ENCODE data around the gene KCNQ5.

KCNQ5 gene

DNA sequence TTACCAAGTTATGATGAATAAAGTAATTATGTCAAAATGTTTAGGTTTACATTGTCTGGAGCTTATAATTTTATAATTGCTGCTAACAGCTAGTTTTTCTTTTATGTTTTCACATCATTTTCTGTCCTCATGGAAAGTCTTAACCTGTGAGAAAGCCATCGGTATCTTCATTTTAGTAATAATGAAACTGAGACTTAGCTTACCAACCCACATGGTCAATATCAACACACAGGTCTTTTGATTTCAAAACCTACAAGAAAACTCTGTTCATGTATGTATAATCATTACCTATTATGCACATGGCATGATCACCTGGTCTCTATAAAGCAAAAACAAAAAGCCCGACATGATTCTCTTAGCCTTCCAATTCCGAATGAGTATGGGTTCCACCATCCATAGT, 61.9 kb downstream of the KCNQ5 start:
- no peak for DNase-seq

DNA sequence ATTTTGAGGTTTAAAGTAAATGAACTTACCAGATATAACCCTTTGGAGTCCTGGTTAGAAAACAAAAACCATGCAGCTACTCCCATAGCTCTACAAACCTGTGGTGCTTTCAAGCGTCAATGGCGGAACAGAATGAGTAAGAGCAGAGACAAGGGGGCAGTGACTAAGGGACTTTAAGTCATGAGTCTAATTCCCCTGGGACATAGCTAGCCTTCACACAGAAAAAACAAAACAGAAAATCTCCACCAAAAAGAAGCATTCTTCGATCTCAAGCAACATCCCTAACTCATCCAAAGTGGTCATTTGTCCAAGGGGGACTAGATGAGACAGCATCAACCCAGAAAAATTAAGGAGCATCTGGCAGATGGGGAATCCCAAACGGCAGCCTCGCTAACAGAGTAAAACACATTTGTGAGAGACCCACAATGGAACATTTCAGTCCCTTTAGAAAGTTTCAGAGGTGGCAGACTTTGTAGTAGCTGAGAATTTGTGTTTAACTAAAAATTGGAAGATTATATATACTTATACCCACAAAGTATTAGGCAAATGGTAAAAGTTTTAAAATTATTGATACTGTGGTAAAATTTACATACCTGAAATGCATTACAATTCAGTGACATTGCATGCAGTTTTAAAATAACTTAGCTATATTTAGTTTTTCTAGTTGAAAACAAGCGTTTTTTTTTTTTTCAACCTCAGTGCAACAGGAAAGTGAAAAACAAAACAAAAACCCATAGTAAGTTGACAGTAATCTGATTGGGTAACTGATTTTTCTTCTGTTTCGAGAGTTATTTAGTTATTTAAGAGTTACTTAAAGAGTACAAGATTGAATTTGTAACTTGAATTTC, 67.5 kb downstream of the KCNQ5 start:
- DNase-seq: no peak

DNA sequence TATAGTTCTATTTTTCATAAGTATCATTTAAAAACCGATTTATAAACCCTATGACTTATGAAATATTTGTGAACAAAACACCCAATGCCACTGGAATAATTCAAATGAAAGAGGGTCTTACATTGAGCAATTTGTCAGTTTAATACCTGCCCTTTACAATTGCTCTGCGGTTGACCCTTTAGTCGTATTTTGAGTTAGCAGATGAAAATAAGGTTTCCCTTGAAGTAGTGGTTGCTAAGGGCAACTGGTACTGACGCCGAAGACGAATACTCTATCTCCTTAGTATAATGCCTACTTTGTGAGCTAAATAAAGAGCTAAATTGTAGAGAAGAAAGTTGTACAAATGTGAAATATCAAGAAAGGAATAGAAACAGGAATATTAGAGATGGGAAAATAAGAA, 69.4 kb downstream of the KCNQ5 start:
- DNase-seq: no peak

DNA sequence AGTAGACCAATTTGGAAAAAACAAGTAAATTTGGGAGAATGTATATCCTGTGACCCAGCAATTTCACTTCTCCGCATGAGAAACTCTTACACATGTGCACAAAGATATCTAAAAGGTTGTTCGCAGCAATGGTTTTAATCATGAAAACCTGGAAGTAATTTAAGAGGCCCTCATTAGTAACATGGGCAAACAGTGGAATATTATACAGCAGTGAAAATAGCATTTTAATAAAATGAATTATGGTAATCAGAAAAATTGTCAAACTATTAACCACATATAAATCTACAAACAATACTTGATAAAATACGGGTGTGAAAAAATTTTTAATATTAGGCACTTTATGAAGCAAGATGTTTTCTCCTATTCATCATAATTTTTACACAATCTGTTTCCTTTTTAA, 74.2 kb downstream of the KCNQ5 start:
- no peak for DNase-seq

DNA sequence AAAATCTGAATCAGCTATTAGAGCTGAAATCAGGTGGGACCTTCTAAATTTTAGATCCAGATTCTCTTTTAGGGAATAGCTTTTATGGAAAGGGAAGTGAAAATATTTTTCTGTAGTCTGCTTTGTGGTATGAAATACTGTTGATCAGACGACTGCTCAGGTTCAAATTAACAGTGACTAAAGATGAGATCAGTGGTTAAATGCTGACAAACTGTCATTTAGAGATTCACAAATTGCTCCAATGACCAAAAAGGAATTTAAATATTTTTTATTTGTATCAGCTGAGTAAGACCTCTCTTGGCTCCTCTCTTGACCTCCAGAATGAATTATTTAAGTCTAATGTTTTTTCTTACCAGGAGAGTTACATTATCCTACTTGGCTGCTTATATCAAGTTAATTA, 77.3 kb downstream of the KCNQ5 start:
- DNase-seq: no peak

DNA sequence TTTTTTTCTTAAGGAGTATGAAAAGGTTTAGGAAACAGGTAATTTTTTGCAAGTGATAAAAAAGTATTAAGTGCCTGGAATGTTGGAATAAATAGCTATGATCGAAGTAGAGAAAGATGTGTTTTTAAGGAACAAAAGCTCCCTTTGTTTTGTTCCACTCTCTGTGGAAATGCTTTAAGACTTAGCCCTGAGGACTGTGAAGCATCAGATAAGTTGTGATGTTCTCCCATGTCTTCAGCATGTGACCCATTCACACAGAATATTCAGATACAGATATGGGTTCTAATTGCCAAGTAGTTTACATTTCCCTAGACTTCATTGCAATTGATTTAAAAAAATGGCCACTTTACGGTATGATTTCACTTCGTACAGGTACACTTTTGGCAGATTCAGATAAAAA, 80.6 kb downstream of the KCNQ5 start:
- DNase-seq: no peak

DNA sequence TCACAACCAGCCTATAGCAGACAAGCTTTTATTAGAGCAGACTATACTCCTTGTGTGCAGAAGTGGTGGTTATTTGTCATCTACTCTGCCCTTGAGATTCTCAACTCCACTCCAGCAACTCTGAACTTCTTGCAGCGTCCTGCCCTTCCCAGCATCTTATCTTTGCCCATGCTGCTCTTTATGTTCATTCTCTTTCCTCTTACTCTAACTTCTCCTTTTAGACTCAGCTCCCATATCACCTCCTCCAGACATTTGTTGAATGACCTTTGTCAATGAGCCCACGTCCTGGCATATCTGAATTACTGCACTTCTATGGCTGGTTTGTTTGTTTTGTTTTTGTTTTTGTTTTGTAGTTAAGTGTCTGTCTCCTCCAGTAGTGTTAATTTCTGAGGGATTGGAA, 81.2 kb downstream of the KCNQ5 start:
- DNase-seq: no peak

DNA sequence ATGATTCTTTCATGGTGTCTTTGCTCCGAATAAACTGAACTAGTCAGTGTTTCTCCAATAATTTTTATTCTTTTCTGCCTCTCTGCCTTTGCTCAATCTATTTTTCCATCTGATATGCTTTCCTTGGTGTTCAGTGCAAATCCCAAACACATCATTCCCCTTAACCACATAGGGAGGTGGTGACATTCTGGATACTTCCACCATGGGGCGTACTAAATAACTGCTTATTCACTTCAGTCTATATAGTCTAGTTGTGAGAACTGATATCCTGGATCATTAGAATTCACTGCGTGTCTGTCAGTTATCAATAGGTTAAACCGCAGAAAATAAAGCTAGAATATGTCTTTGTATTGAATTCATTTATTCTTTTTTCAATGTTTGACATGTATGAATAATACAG, 83.1 kb downstream of the KCNQ5 start:
- no peak for DNase-seq

DNA sequence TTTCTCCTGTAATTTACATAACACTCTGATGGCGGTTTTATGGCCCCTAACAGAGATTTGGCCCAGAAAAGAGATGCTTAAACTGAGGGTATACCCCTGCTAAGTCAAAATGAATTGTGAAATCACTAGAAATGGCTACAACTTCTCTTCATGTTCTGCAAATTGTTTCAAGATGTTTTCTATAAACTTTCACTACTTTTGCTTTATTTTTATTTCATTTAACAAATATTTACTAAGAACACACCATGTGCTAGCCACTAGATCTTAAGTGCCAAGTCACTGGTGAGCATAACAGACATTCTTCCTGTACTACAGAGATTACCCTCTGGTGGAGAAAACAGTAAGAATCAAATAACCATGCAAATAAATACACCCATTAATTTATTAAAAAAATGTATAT, 87.6 kb downstream of the KCNQ5 start:
- DNase-seq: no peak

DNA sequence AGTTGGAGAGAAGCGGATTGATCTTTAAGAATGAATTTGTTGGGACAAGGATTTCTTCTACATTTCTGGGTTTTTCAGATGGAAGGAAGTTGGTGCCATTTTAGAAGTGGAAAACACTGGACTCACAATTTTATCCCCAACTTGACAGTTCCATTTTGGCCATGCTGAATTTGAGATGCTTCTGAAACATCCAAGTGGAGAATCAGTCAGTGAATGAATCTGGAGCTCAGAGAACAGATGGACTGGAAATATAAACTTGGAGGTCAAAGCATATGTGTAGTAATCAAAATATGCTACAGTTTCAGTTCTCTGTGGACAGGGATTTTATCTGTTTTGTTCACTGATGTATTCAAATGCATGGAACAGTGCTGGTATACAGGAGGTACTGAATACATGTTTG, 89.9 kb downstream of the KCNQ5 start:
- no peak for DNase-seq

DNA sequence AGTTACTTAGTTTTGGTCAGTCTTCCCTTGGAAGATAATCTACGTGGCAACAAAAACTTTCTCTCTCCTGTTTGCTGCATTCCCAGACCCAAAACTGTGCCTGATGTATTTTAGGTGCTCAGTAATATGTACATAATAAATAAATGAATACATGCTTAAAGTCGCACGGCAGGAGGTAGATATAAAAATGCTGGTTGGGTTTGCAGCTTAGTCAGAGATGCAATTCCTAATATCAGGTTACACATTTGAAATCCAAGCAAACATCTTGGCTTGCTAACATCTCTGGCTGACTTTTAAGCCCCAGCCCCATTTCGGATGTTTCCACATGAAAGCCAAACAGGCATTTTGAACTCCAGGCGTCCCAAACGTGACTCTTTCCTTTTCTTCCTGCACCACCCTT, 91.0 kb downstream of the KCNQ5 start:
- no peak for DNase-seq

DNA sequence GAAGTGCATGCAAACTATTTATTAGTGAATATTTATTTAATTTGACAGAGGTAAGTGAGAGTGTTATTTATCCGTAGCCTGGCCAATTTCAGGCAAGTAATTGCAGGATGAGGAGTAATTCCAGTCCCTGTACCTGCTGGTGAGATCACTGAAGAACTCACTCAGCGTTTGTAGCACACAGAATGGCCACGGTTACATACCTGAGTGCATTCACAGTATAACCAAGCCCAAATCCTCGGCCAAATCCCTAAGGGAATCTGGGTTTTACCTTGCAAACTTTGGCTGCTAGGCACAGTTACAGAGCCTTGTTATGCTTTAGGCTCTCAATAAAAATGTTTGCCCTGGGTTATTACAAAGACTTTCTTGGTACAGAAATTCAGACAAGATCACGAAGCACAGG, 93.3 kb downstream of the KCNQ5 start:
- no peak for DNase-seq

DNA sequence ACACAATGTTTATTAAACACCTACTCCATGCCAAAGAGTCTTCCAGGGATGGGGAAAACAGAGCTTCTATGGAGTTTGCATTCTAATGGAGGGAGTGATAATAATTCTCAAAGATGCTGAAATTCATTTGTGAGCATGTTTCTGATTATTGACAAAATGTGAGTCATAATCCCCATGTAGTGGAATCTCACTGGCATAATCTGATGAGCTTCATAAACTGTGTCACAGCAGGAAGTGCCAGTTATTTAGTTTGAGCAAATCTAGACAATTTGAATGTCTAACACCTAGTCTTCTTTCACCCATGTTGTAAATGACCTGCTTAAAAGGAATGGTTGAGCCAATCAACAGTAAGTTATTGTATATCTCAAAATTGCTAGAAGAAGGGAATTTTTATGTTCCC, 95.1 kb downstream of the KCNQ5 start:
- no peak for DNase-seq

DNA sequence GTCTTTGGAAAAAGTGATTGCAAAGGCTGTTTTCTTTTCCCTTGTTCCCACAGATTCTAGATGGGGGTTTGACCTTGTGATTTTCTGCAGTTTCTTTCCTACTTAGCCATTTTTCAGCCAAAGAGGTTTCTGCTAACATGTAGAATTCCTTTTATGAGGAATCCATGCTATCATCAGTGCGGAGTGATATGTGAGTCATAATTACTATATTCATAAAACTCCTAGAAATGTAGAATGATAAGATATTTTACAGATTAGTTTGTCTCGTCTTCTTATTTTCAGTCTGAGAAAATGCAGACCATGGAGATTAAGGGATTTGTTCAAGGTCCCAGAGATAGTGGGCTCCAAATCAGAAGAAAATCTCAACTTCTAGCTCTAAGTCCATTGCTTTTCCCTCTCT, 98.6 kb downstream of the KCNQ5 start:
- no peak for DNase-seq

DNA sequence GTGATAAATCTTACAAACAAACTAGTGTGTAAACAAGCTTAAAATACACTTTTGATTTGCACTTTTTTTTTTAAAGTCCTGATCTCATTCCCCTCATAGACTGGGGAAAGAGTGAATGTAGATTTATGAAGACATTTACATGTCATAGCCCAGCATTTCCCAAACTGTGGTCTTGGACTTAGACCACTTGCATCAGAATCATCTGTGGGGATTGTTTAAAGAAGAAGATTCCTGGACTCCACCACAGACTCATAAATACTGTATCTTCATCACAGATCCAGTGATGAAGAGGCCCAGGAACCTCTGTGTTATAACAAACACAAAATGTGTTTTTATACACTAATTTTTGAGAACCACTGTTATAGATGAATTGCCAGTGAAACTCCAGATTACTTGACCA, 99.5 kb downstream of the KCNQ5 start:
- DNase-seq: no peak

DNA sequence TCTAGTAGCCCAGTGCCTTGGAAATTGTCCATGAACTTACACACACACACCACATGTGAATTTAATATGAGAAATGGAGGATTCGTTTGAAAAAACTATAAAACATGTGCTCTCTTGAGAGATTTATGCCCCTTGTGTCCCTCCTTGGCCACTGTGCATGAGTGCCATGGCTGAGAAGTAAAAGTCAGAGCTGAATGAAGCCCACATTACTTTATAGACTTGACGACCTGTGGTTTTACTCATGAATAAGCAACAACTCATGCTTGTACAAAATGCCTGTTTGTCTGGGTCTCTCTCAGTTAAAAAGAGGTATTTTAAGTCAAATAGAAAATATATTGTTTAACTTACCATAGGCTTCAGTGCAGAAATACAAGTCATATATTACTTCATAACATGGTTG, 102.7 kb downstream of the KCNQ5 start:
- no peak for DNase-seq

DNA sequence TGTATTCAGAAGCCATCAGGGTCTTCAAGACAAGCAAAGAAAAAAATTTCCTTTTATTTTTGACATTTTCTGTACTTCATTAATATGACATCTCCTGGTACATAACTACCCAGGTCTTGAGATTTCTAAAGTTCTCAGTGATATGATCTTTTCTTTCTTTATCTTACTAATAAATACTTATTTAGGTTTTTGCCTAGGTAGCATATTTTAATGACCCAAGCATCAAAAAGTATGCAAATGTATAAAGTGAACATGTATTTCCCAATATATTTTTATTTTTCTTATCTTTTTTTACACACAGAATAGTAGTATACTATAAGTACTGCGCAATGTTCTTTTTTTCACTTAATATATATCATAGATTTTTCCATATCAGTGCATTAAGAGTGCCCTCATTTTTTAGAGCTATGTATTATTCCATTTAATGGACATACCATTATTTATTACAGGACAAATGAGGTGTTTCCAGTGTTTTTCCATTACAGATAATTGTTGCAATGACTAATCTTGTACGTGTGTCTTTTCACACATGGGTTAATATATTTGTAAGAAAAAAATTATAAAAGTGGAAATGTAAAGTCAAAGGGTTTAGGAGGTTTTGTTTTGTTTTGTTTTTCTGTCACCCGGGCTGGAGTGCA, 107.0 kb downstream of the KCNQ5 start:
- DNase-seq: no peak

DNA sequence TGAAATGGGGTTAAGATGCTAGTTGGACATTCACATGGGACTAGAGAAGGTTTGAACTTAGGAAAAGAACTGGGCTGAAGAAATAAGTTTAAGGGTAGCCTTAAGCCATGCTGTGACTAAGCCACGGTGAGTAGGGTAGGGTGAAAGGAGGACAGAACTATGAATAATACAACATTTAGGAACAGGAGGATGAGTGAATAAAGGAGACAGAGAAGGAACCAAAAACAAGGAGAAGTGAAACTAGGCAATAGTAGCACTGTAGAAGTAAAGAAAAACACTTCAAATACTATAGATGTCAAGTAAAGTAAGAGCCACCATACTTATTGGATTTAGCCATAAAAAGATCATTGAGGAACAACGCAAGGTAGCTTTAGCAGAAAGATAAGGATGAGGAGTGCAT, 111.2 kb downstream of the KCNQ5 start:
- DNase-seq: no peak

DNA sequence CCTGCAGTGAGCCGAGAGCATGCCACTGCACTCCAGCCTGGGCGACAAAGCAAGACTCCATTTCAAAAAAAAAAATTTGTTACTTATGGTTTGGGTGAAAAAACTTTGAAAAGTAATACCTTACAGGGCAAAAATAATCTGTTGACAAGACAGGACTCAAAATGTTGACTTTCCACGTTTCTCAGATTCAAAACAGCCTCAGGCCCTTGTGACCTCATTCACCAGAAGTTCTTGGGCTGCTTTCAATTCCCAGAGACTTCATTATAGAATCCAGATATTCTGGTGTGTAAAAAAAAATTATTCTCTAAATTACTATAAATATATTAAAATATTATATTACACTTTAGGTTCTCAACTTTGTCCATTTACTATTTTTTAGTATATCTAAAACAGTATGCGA, 116.2 kb downstream of the KCNQ5 start:
- DNase-seq: no peak

DNA sequence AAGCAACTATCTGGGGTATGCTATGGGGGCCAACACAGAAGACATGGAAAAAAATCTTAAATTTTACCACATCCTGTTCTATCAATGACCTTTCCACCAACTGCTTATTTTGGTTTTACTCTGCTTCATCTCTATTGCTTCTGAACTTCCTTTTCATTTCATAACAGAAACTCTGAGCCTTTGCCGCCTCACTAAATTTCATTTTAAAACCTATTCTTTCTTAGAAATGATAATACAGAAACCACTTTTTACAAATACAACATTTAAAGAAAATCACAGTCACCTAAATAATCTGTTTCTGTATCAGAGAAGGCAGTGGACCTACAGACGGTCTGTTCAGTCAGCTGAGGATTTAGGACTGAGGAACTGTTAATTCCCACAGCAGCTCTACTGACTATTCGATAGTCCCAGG, 117.5 kb downstream of the KCNQ5 start:
- DNase-seq: no peak

DNA sequence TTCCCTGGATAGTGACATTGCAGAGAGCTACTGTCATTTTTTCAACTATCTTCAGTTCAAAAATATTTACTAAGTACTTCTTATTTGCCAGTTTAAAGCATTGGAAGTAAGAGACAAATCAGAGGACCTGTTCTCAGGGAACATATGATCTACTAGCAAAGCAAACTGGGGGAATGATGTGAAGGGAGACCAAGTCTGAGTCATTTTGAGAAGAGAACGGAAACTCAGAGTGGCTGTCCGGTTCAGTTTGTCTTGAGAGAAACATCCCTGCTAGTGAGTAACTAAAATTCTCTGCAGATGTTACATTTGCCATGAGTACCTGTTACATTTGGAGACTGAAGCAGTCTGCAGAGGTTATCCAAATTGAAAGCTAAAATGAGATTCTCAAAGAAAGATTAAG, 118.3 kb downstream of the KCNQ5 start:
- no peak for DNase-seq

DNA sequence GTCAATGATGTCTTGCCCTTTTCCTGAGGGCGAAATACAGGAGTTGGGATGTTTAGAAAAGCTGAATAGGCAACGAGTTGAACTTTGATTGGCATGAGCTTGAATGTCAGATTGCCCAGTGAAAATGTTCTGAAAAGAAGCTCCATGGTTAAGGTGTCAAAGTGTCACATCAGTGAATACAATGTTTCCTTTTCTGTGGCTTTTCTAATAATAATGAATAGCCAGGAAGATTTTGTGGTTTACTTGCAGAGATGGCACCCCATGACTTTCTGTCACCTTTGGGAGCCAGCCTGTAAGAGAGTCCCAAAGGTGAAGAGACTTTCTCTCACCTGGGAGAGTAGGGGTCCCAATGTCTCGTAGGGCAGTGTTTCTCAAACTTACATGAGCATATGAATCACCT, 119.2 kb downstream of the KCNQ5 start:
- DNase-seq: no peak

DNA sequence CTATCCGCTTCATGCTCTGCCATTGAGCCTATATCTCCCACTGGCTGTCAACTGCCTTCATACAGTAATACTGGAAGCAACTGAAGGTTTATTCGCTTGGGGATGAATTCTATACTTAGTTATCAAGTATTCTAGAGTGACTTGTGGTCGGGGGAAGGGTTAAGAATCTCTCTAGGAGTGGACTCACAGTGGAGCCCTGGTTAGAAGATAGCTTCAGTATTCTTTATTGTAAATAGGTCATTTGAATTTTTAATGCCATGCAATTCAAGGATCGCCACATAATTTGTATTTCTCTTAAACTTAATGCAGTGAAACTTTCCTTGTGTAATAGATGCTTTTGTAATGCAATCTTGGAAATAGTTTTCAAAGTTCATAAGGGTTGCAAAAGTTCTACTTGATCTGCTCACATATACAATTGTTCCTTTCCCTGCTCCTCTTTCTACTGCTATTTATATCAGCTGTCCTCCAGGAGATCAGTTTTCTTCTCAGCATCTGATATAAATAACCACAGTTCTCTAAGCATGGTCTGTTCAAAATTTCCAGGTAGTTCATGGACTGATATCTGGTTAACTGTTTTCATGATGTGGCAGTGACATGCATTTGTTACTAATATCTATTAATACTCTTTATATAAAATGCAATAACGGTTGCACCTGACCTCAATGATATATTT, 120.3 kb downstream of the KCNQ5 start:
- no peak for DNase-seq

DNA sequence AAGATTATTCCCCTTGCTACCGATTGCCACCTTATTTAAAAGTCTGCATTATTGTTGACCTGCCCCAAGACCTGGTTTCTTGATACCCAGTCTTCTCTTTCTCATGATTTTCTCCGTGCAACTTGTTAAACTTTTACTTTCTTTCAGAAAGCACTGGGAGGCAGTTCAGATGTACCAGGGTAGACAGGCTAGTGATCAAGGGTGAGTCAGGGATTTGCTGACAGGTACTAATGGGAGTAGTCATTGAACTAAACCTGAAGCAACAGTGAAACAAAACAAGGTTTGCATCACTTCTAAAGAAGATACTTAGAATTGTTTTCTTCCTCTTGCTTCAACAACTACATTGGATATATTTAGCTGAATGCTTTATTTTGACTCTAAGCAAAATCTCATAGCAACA, 124.4 kb downstream of the KCNQ5 start:
- DNase-seq: no peak

Data from NCI-H1105 treated with DMSO at 0.1 percent for 48 hours (cell line).